HG03039 (cell line): Measurements from ENCODE around the gene LYRM9.
"Not testable (repeated sequence)": the region's sequence is repeated elsewhere in the genome, so short reads cannot be mapped to it uniquely, and the experiment has no call there.

Experiments
- ATAC-seq: cut with Tn5 transposase; IDR thresholded peaks from one replicate; pipeline ENCODE4 v1.9.1; 2021; ENCODE audit warnings: mild to moderate bottlenecking, moderate library complexity; ENCODE audit not compliant: unreplicated experiment

The LYRM9 gene

GRCh38 chr17:27892866-27893769, at the start of gene LYRM9:
LYRM9 (minus strand) TSS chr17:27893365; CDS start chr17:27882694, 10,671 bp downstream.
- peak; percentile 83 for ATAC-seq

- no peak for ATAC-seq
Measured at GRCh38 chr17:27940503-27941428, 47.6 kb upstream of the LYRM9 start.

DNA sequence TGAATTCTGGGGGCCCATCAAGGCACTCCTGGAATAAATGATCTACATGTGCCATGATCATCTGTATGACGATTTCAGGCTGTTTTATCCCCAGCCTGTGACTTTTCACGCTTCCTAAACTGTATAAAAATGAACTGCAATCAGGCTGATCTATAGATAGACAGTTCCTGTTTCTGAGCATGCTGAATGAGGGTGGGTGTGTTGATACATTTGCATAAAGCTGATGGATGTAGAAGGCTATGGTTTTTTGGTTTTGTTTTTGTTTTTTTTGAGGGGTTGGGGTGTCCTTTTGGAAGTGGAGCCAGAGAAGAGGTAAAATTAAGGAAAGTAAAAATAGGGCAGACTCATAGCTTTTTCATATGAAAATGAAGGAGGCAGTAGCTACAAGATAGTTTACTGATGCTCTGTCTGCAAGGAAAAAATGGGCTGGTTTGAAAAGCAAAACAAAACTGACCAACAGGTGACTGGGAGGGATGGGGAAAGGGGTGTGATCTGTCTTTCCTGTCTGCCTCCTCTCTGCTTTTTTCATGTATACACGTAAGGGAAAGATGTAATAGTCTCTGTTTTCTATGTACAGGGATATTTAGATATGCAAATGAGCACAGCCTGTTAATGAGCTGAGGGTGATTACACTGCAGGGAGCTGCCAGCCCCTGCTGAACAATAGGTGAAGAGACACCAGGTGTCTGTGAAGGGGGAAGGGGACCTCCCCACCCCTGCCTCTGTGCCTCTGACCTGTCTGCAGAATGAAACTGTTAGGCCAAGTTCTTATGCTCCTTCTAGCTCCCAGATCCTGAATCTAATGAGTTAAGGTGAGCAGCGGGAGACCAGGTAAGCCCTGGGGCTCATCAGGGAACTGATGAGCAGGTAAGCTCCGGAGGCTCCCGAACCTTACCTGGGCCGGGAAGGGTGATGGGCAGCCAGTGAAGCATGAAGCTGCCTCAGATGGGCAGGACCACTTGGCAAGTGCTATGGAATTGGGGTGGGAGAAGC, 46.6 kb upstream of the LYRM9 start:
- ATAC-seq, result no peak

DNA sequence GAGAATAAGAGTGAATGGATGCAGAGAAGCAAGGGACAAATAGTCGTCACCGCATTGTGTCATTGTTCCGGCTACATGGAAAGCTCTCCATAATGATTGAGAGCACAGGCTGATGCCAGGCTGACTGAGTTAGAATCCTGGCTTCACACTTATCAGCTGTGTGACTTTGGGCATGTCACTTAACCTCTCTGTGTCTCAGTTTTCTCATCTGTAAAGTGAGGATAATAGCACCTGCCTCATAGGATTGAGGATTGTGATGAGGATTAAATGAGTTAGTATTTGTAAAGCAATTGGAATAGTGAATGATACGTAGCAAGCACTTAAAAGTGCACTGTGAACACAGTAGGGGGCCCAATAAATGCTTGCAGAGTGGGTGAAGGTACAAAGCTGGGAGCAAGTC, 45.7 kb upstream of the LYRM9 start:
- no peak for ATAC-seq

GRCh38 chr17:27938241-27938640, 45.1 kb upstream of the LYRM9 start:
- no peak for ATAC-seq

GRCh38 chr17:27937025-27937546, 43.9 kb upstream of the LYRM9 start:
- no peak for ATAC-seq

DNA sequence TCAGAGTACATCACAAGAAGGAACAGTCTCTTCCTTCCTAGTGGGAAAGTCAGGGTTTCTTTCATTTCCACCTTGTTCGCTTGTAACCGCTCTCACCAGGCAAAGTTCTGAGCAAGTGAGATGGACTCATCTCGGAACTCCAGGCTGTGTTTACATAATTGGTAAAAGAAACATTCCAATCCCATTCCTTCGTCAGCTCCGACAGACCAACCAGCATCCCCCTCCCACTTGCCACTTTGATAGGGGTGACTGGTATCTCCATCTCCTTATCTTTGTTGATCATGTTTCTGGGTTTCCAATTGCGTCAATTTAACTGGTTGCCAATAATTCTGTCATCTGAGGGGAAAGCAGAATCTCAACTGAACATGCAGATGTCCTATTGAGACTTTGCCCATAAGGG, 36.8 kb upstream of the LYRM9 start:
- no peak for ATAC-seq

GRCh38 chr17:27928587-27928986, 35.4 kb upstream of the LYRM9 start:
- ATAC-seq, result no peak

DNA sequence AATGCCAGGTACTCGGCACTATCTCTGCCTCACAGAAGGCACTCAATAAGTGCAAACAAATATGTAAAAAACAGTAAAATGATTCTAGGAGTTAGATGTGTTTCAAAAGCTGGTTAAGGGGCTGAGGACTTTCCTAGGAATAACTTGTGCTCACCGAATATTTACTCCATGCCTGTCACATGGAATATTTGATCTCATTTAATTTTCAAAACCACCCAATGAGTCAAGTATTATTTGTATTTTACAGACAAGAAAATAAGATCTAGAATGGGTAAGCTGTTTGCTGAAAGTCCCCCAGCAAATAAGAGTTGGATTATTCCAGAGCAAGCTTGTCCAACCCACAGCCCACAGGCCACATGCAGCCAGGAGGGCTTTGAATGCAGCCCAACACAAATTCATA, 34.6 kb upstream of the LYRM9 start:
- no peak for ATAC-seq

GRCh38 chr17:27921599-27921998, 28.4 kb upstream of the LYRM9 start:
- no peak for ATAC-seq

- no peak for ATAC-seq
Measured at GRCh38 chr17:27921077-27921476, 27.9 kb upstream of the LYRM9 start.

GRCh38 chr17:27920569-27920968, 27.4 kb upstream of the LYRM9 start:
- no peak for ATAC-seq

DNA sequence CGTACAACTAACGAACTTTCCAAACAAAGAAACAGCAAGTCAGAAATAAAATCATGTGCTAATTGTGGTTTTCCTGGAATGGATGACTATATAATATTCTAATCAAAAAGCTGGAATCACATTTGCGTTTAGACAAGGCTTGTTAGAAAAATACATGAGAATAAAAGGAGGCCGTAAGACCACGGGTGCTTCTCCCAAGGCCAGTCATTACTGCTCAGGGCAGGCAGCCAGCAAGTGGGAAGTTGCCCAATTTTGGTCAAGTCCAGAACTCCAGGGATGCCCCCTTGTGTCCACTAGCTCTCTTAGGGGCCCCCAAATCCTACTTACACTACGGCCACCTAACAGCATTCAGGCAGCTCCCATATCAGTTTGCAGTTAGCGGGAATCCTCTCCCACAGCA, 25.9 kb upstream of the LYRM9 start:
- no peak for ATAC-seq

DNA sequence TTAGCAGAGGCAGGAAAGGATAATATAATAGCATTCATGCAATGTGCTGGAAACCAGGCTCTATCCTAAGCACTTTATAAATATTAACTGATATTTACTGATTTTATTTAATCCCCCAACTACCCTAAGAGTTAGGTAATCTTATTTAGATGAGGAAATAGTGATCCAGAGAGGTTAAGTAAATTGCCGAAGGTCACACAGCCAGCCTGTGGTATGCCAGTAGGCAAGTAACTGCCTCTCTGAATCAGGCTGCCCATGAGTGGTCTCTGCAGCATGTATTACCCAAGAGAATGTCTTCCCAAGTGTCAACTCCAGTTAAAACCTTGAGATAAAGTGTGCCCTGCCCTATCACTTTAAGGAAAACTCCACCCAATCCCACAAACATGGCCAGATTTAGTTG, 25.3 kb upstream of the LYRM9 start:
- ATAC-seq, result no peak

GRCh38 chr17:27917000-27917399, 23.8 kb upstream of the LYRM9 start:
- ATAC-seq, result no peak

DNA sequence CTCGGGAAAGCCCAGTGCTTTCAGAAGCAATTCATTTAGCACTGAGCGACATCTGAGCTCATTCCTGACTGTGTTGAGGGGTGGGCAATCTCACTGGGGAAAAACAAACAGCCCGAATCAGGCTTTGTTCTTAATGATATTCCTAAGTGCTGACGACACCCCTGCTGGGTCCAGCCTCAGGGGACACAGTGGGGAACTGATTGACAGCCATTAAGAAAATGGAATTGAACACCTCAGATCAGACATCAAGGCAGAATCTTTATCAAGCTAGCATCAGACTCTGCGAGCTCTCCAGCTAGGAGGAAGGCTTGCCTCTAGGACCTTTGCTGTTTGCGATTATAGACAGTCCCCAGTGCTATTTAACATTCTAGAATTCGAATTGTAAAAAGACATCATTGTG, 22.5 kb upstream of the LYRM9 start:
- ATAC-seq, result no peak

DNA sequence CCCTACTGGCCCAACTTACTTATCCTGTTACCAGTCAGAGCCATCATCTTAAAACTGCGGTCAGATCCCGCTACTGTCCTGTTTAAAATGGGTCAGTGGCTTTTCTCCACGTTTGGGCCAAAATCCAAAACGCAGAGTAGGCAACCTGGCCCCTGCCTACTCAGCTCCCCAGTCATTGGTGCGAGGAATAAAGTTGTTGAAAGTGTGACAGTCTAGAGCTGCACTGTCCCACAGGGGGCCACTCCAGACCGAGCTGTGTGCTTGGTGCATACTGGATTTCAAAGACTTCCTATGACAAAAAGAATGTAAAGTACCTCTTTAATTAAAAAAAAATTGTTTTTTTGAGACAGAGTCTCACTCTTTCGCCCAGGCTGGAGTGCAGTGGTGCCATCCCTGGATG, 21.2 kb upstream of the LYRM9 start:
- no peak for ATAC-seq

- ATAC-seq, result no peak
Measured at GRCh38 chr17:27912964-27913363, 19.8 kb upstream of the LYRM9 start.

DNA sequence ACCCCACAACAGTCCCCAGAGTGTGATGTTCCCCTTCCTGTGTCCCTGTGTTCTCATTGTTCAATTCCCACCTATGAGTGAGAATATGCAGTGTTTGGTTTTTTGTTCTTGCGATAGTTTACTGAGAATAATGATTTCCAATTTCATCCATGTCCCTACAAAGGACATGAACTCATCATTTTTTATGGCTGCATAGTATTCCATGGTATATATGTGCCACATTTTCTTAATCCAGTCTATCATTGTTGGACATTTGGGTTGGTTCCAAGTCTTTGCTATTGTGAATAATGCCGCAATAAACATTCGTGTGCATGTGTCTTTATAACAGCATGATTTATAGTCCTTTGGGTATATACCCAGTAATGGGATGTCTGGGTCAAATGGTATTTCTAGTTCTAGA, 19.1 kb upstream of the LYRM9 start:
- ATAC-seq, result not testable (repeated sequence)

DNA sequence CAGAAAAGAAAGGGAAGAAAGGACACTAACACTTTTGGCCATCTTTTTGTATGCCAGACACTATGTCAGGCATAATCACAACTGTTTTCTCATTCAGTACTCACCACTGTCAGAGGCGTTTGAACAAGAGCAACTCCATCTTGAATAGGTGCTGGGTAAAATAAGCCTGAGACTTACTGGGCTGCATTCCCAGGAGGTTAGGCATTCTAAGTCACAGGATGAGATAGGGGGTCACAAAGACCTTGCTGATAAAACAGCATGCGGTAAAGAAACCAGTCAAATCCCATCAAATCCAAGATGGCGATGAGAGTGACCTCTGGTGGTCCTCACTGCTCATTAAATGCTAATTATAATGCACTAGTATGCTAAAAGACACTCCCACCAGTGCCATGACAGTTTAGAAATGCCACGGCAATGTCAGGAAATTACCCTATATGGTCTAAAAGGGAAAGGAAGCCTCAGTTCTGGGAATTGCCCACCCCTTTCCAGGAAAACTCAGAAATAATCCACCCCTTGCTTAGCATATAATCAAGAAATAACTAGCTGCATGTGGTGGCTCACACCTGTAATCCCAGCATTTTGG, 14.9 kb upstream of the LYRM9 start:
- no peak for ATAC-seq
